Lower lobe of right lung (tissue), 2 donors: ENCODE measurements around the gene OPN1LW. TPM values are rescaled to one million over a fixed set of nuclear protein-coding genes. Genes with fewer than 3 reads are reported as not detected.

Experiments
- ATAC-seq, 2 donors: fragments of 200-7000 bp; cut with Tn5 transposase; one replicate each; pipeline ENCODE4 v1.9.1; 2020 to 2022; ENCODE audit warnings: mild to moderate bottlenecking in 2 of 2, moderate library complexity in 2 of 2
- DNase-seq: peaks from one replicate; pipeline ENCODE4 v3.0.0-alpha.2; 2020
- H3K27ac ChIP-seq: fragments of 200-600 bp; one replicate; pipeline ENCODE4 v1.8.0; 2022
- H3K27me3 ChIP-seq: fragments of 200-600 bp; one replicate; pipeline ENCODE4 v1.8.0; 2022; ENCODE audit warnings: low read depth
- H3K36me3 ChIP-seq: fragments of 200-600 bp; one replicate; pipeline ENCODE4 v1.8.0; 2022; ENCODE audit warnings: mild to moderate bottlenecking
- H3K4me1 ChIP-seq: fragments of 200-600 bp; one replicate; pipeline ENCODE4 v1.8.0; 2022
- H3K4me3 ChIP-seq: fragments of 200-600 bp; one replicate; pipeline ENCODE4 v1.8.0; 2022; ENCODE audit warnings: mild to moderate bottlenecking
- H3K9me3 ChIP-seq: fragments of 200-600 bp; one replicate; pipeline ENCODE4 v1.8.0; 2022
- intact Hi-C: fragments of 100-400 bp; cut with DNase I; formaldehyde crosslinking; loops from one replicate; pipeline ENCODE4 v1.11.0; 2022
- total RNA-seq: library from RNA; stranded (reverse); fragmentation: NEBNext Ultra II Directional; extraction: Animal tissue kit (Norgen Biotek cat#: 25700); gene quantifications from one replicate; pipeline ENCODE4 v1.2.1, GENCODE V29; 2021
- TF ChIP-seq, protein P1 (sequence below): fragments of 200-600 bp; IDR thresholded peaks from one replicate; pipeline ENCODE4 v1.8.0; 2022; ENCODE audit warnings: antibody characterized with exemption, mild to moderate bottlenecking
- donor health status: DM: no; HTN: yes; CAD: no; lungs with severe emphysema.

Gene OPN1LW
- total RNA-seq, 1 donor from 2014 or later, result not detected

- Histone ChIP-seq H3K36me3 (no peaks in the 10 kb centered on the region), H3K27ac (no peak overlapping the region), H3K9me3 (no peaks in the 10 kb centered on the region), H3K4me3 (no peak overlapping the region), H3K27me3 (no peaks in the 10 kb centered on the region), H3K4me1 (no peaks in the 10 kb centered on the region)
- ATAC-seq (no peak), DNase-seq (no peak)
- intact Hi-C loops, result no loop called here
- TF ChIP-seq, protein P1, sequence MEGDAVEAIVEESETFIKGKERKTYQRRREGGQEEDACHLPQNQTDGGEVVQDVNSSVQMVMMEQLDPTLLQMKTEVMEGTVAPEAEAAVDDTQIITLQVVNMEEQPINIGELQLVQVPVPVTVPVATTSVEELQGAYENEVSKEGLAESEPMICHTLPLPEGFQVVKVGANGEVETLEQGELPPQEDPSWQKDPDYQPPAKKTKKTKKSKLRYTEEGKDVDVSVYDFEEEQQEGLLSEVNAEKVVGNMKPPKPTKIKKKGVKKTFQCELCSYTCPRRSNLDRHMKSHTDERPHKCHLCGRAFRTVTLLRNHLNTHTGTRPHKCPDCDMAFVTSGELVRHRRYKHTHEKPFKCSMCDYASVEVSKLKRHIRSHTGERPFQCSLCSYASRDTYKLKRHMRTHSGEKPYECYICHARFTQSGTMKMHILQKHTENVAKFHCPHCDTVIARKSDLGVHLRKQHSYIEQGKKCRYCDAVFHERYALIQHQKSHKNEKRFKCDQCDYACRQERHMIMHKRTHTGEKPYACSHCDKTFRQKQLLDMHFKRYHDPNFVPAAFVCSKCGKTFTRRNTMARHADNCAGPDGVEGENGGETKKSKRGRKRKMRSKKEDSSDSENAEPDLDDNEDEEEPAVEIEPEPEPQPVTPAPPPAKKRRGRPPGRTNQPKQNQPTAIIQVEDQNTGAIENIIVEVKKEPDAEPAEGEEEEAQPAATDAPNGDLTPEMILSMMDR, result no peak
These were observed 27.4 kb upstream of the OPN1LW start for GRCh38 chrX:154116426-154117211.

DNA sequence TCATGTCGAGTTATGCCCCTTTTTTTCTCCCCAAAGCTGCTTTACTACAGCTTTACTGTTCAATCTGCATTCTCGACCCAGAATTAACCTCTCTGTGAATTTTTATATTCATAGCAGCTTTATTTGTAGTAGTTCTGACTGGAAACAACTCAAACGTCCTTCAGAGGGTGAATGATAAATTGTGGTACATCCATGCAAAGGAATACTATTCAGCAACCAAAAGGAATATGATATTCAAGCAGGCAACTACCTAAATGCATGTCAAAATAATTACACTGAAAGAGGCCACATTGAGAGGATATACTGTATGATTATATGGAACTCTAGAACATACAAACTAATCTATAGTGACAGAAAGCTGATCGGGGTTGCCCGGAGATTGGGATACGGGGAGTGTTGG lies 26.5 kb upstream of the OPN1LW start:
- no peaks in the 10 kb centered on the region for H3K27me3 ChIP-seq
- ATAC-seq, result no peak
- intact Hi-C loops, result no loop called here

GRCh38 chrX:154120567-154120966 lies 23.5 kb upstream of the OPN1LW start:
- intact Hi-C loops, result no loop called here
- Histone ChIP-seq H3K27me3 (no peaks in the 10 kb centered on the region), H3K36me3 (no peaks in the 10 kb centered on the region), H3K9me3 (no peaks in the 10 kb centered on the region), H3K4me3 (no peak overlapping the region), H3K4me1 (no peaks in the 10 kb centered on the region), H3K27ac (no peak overlapping the region)
- no peak for DNase-seq
- TF ChIP-seq, protein P1, result no peak
- no peak for ATAC-seq

More for the DNA sequence above, 26.5 kb upstream of the OPN1LW start:
- no peaks in the 10 kb centered on the region for H3K36me3 ChIP-seq
- TF ChIP-seq, protein P1, result no peak
- H3K4me1 ChIP-seq, result no peaks in the 10 kb centered on the region
- no peak for DNase-seq
- no peaks in the 10 kb centered on the region for H3K9me3 ChIP-seq
- no peak overlapping the region for H3K4me3 ChIP-seq
- H3K27ac ChIP-seq, result no peak overlapping the region

DNA sequence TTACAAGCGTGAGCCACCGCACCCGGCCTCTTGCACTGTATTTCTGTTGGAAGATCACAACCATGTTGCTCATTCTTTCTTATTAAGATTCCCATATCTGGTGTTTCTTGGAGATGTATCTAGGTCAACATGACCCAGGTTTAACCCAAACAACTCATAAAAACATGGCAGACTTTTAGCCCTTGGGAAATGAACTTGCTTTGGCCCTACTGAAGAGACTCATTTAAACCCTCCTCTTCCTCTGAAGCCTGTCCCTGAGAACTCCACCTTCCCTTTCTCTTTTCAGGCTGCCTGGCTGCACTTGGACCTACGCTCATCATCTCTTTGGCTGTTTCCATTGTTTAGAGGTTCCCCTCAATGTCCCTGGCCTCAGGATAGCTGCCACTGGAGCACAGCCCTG lies 22.8 kb upstream of the OPN1LW start:
- H3K4me3 ChIP-seq, result no peak overlapping the region
- no peaks in the 10 kb centered on the region for H3K27me3 ChIP-seq
- TF ChIP-seq, protein P1, result no peak
- ATAC-seq, result no peak
- intact Hi-C loops, result no loop called here
- no peak for DNase-seq
- no peaks in the 10 kb centered on the region for H3K9me3 ChIP-seq
- H3K4me1 ChIP-seq, result no peaks in the 10 kb centered on the region
- H3K27ac ChIP-seq, result no peak overlapping the region
- H3K36me3 ChIP-seq, result no peaks in the 10 kb centered on the region

- H3K27ac ChIP-seq, result no peak overlapping the region
- no peaks in the 10 kb centered on the region for H3K4me1 ChIP-seq
- no peaks in the 10 kb centered on the region for H3K36me3 ChIP-seq
- no peaks in the 10 kb centered on the region for H3K27me3 ChIP-seq
- TF ChIP-seq, protein P1, result no peak
- intact Hi-C loops, result no loop called here
- H3K4me3 ChIP-seq, result no peak overlapping the region
- H3K9me3 ChIP-seq, result no peaks in the 10 kb centered on the region
- DNase-seq, result no peak
- ATAC-seq, result no peak
These were observed 22.1 kb upstream of the OPN1LW start for GRCh38 chrX:154121961-154122360.
